Prostate gland (tissue), 2 donors: ENCODE measurements around the gene CCS.
A peak's percentile ranks its signal among the peaks of the same experiment; 100 is the strongest.

Experiments used
- POLR2A ChIP-seq: fragments of 450-650 bp; IDR thresholded peaks from one replicate; pipeline ENCODE4 v1.6.1; 2016; ENCODE audit warnings: antibody characterized with exemption, mild to moderate bottlenecking
- POLR2AphosphoS5 ChIP-seq: sonication (generic); formaldehyde crosslinking; IDR thresholded peaks from one replicate; pipeline ENCODE4 v1.6.1; 2017; ENCODE audit warnings: antibody characterized with exemption
- TF ChIP-seq, protein P1 (sequence below), 4 experiments: fragments of 200-600 bp in 2 of 4; fragments of 450-650 bp in 2 of 4; sonication (generic) in 2 of 4; IDR thresholded peaks; 1 replicate in 3 of 4; 2 replicates in 1 of 4; pipeline ENCODE4 v1.5.1; 2016 to 2019; ENCODE audit warnings: antibody characterized with exemption in 4 of 4, mild to moderate bottlenecking in 2 of 4, moderate library complexity in 2 of 4

DNA sequence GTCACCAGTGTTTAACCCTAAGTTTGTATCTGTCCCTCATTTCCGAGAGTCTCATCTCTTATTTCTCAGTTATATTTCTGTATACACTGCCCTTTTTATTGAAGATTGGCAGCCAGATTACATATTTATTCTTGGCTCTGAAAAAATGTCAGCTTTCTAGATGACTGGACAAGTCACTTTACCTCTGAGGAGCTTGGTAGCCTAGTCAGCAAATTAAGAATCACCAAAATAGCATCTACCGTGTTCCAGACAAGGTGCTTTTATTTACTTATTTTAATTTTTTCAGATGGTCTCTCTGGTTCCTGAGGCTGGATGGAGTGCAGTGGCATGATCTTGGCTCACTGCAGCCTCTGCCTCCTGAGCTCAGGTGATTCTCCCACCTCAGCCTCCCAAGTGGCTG is 40.0 kb downstream of the CCS start:
- TF ChIP-seq, protein P1, sequence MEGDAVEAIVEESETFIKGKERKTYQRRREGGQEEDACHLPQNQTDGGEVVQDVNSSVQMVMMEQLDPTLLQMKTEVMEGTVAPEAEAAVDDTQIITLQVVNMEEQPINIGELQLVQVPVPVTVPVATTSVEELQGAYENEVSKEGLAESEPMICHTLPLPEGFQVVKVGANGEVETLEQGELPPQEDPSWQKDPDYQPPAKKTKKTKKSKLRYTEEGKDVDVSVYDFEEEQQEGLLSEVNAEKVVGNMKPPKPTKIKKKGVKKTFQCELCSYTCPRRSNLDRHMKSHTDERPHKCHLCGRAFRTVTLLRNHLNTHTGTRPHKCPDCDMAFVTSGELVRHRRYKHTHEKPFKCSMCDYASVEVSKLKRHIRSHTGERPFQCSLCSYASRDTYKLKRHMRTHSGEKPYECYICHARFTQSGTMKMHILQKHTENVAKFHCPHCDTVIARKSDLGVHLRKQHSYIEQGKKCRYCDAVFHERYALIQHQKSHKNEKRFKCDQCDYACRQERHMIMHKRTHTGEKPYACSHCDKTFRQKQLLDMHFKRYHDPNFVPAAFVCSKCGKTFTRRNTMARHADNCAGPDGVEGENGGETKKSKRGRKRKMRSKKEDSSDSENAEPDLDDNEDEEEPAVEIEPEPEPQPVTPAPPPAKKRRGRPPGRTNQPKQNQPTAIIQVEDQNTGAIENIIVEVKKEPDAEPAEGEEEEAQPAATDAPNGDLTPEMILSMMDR (IDR thresholded peaks at IDR 0.05) = no peak
- TF ChIP-seq POLR2A (no peak), POLR2AphosphoS5 (peak; percentile 38)
